NCI-H2029 treated with DMSO at 0.1 percent for 48 hours (cell line): ENCODE measurements around the gene PCNX2.
A peak's percentile ranks its signal among the peaks of the same experiment; 100 is the strongest.
"Not testable (repeated sequence)": the region's sequence is repeated elsewhere in the genome, so short reads cannot be mapped to it uniquely, and the experiment has no call there.

Experiments used
- DNase-seq: peaks from one replicate; lab custom pipeline; 2025; lab: John Stamatoyannopoulos, UW

Gene PCNX2

DNA sequence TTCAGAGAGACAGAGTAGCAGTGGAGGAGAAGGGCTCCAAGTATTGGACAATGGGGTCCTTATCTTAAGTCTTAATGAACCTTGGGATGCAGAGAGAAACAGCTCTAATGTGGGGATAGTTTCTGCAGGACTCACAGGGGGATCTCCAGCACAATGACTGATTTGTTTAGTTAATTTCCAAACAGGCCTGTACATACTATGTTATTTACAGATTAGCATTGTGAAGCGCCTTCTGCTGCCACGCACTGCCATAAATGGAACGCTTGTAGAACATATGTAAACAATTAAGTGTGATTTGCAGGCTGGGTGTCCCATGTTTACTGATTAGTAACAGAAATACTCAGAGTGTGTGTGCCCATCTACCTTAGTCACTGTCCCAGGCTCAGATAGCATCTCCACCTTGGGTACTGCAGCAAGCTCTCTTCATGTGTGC, 289.0 kb downstream of the PCNX2 start:
- DNase-seq, result no peak

- no peak for DNase-seq
Measured at GRCh38 chr1:233006108-233006507, 289.4 kb downstream of the PCNX2 start.

- no peak for DNase-seq
Measured at GRCh38 chr1:233005703-233006102, 289.8 kb downstream of the PCNX2 start.

DNA sequence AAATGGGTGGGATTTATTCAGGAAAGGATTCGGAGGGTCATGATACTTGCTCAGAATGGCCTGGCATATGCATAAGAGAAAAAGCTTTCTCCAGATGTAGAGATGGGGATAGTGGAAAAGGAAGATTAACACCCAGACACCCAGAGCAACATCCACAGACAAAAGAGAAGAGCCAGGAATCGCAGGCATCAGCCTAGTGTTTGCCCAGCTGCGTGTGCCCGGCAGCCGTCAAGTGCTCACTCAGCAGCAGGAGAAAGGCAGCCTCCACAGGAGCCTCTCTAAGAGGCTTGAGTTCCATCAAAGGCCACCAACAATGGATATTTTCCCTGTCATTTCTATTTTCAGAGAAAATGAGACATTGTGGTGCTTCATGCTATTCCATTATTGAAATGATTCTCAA, 290.4 kb downstream of the PCNX2 start:
- DNase-seq, result peak; percentile 64

- DNase-seq, result no peak
Measured at GRCh38 chr1:233004451-233004850, 291.1 kb downstream of the PCNX2 start.

DNA sequence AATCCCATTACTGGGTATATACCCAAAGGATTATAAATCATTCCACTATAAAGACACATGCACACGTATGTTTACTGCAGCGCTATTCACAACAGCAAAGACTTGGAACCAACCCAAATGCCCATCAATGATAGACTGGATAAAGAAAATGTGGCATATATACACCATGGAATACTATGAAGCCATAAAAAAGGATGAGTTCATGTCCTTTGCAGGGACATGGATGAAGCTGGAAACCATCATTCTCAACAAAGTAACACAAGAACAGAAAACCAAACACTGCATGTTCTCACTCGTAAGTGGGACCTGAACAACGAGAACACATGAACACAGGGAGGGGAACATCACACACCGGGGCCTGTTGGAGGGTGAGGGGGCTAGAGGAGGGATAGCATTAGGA, 291.9 kb downstream of the PCNX2 start:
- not testable (repeated sequence) for DNase-seq

- DNase-seq, result no peak
Measured at GRCh38 chr1:232999956-233000625, 295.4 kb downstream of the PCNX2 start.

- no peak for DNase-seq
Measured at GRCh38 chr1:232998646-232999045, 296.9 kb downstream of the PCNX2 start.

GRCh38 chr1:232998138-232998537, 297.4 kb downstream of the PCNX2 start:
- DNase-seq, result no peak

DNA sequence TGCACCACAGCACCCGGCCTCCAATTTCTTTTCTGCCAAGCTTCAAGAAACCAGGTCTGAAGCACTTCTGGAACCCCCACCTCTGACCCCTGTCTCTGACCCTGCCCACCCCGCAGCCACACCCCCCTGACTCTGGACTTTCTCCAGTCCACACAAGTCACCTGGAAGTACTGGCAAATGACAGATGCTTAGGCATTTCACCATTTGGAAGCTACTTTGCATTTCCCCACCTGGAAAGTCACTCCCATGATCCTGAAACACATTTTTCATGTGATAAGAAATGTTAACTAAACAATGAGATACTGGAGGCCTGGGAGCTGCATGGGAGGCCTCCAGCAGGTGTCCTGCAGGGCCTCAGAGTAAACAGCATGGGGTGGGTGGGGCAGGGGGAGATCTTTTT, 299.4 kb downstream of the PCNX2 start:
- no peak for DNase-seq

DNA sequence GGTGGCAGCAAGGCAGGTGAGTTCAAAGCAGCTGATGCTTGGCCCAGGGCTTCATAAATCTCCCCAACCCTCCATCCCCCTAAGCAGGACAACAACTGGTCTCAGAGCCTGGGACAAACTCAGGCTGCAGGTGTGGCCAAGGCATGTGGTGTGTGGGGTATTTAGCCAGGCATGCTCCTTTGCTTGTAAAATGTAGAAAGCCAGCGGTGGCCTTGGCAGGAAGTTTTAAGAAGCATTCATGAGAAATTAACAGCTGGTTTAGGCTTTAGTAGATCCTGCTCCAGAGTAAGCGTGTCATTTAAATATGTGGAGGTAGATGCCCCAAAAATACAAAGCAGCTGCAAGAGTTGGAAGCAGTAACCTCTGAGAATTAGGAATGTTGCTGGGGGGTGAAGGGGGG, 300.3 kb downstream of the PCNX2 start:
- no peak for DNase-seq

DNA sequence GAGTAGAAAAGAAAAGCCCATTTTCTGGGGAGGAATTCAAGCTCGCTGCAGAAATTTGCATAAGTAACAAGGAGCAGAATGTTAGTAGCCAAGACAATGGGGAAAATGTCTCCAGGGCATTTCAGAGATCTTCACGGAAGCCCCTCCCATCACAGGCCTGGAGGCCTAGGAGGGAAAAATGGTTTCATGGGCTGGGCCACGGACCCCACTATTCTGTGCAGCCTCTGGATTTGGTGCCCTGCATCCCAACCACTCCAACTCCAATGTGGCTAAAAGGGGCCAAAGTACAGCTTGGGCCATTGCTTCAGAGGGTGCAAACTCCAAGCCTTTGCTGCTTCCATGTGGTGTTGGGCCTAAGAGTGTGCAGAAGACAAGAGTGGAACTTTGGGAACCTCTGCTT, 302.0 kb downstream of the PCNX2 start:
- no peak for DNase-seq

DNA sequence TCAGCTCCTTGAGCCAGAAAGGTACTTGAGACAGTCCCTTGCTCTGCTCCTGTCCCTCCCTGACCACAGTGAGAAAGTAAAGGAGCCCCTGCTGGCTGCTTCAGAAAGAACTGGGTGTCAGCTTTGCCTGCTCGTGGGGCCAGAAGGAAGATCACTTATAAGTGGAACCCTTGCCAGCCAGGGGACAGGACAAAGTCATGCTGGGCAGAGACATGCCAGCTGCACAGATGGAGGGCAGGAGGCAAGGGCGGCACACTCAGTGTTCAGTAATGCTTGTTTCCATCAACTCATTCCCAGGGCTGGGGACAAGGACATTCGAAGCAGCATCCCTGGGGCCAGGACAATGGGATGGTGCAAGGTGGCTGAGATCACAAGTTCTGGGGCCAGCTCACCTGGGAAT, 303.3 kb downstream of the PCNX2 start:
- DNase-seq, result no peak

DNA sequence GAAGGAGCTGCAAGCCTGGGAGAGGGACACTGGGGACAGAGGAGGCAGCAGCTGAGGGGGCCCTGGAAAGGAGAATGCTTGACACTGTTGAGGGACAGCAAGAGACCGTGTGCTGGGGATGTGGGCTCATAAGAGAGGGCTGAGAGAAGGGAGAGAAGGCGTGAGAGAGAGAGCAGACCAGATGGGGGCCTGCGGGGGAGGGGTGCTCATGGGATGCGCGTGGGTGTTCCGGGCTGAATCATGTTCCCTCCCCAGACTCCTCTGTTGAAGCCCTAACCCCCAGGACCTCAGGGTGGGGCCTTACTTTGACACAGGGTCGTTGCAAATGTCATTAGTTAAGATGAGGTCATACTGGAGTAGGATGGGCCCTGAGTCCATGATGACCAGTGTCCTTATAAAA, 304.3 kb downstream of the PCNX2 start:
- DNase-seq, result no peak

- no peak for DNase-seq
Measured at GRCh38 chr1:232990176-232991128, 305.1 kb downstream of the PCNX2 start.

GRCh38 chr1:232988572-232989040, 306.9 kb downstream of the PCNX2 start:
- no peak for DNase-seq

- DNase-seq, result no peak
Measured at GRCh38 chr1:232987774-232988140, 307.8 kb downstream of the PCNX2 start.

DNA sequence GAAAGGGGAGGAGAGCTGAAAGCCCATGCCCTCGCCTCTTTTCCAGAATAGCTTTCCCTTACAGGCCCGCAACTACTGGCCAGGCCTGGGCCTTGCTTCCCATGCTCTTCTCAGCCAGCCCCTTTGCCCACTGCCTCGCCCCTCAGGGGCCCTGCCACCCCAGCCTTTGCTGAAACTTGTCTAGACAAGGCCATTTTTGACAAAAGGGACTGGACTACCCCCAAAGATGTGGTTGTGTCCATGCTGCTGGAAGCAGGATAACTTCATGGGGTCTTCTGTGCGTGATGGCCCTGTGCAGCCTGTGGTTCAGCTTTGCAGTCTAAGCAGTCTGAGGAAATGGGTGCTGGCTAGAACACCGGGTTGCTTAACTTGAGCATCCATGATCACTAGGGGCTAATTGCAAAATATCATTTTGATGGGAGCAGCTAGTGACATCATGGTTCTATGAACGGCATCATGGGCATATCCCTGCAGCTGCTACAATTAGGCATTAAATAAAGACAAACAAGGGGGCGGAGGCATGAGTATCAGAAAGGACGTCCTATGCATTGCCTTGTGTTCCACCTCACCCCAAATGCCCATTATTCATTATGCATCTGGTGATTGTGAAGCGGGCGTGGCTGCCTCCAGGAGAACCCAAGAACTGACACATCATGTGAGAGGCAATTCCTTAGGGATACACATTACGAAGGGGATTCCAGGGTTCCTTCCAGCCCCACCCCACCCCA, 308.3 kb downstream of the PCNX2 start:
- DNase-seq, result no peak

DNA sequence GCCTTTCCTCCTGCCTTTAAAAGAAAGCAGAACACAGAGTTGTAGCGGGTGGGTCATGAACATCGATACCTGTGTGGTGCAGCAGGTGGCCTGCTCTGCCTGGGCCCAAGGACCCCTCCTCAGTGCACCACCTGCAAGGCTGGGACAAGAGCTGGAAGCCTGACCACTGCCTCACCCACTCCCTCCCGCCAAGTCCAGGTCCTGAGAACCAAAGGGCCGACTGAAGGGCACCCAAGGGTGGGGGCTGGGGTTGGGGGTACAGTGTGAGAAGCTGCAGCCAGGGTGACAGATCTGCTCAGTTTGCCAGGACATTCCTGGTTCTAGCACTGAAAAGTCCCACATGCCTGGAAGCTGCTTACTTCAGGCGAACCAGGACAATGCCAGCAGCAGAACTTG, 309.0 kb downstream of the PCNX2 start:
- DNase-seq, result no peak

- no peak for DNase-seq
Measured at GRCh38 chr1:232985882-232986526, 309.5 kb downstream of the PCNX2 start.

GRCh38 chr1:232984577-232985425, 310.7 kb downstream of the PCNX2 start:
- DNase-seq, result no peak
